Measurements from ENCODE around the gene KIF25. TPM values are rescaled to one million over a fixed set of nuclear protein-coding genes. Genes with fewer than 3 reads are reported as not detected.

The KIF25 gene
- total RNA-seq, 1 experiment from 2014 or later: 0.59 TPM

DNA sequence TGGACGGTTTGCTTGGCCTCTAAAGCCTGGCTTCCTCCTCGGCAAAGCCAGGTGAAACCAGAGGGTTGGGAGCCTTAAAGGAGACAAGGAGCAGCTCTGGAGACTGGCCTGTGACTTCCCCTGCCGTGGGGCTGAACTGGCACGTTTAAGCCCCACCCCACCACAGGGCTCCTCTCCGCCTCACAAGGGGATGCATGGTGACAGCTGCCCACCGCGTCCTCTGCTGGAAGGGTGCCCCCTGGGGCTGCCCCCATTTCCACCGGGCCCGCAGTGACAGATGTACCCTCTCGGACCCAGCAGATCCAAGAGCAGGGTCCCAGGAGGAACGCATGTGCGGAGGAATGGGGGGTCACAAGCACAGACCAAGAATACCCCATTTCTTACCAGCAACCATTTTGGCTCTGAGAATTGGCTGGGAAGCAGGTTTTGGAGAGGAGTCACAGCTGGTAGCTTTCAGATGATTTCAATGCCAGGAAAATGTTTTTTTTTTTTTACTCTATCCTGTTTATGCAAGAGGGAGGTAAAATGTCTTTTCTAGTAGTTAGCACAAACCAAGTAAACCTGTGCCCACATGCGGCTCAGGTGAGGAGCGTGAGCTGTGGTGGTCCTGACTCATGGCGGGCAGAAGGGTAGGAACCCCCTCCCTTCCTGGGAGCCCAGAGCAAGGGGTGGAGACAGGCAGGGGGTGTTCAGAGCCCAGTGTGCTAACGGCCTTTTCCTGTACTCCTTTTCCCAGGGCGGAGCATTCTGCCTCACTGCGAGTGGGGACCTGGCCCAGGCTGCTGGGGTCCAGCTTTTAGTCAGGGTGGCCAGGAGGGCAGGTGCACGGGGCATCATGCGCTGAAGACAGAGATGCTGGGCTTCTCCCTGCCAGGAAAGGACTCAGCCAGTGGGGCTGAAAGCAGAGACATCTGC lies 48.5 kb downstream of the KIF25 start:
- no peak overlapping the region for H3K4me3 Mint-ChIP-seq
- H3K23ac ChIP-seq (ENCODE audit: insufficient read length, low read depth, low read length): no peak overlapping the region
- H2AK5ac ChIP-seq (ENCODE audit: insufficient read length, low read length): no peak overlapping the region
- no peaks in the 10 kb centered on the region for H3K4me1 ChIP-seq (ENCODE audit: insufficient read depth, low read length)
- H3K27me3 ChIP-seq (ENCODE audit: insufficient read depth, low read length): no peaks in the 10 kb centered on the region
- no peak overlapping the region; the same call in 1 of the 2 replicates for H3K14ac ChIP-seq (ENCODE audit: insufficient read depth, low read length)
- whole genome bisulfite sequencing (ENCODE audit: extremely low coverage, insufficient read length, low lambda C conversion rate): no CpG with 5 or more reads among the region's 20 CpGs
- H2BK15ac ChIP-seq (ENCODE audit: low read depth, low read length): no peak overlapping the region
- no peak overlapping the region for H4K8ac ChIP-seq (replicated peaks; ENCODE audit: insufficient read length, low read depth, low read length)
- H3K9me3 ChIP-seq (ENCODE audit: control insufficient read depth, low read depth, low read length): peaks cover 3% of the 10 kb centered on the region
- H2BK5ac ChIP-seq (ENCODE audit: insufficient read length, low read length): no peak overlapping the region
- peaks cover 3% of the 10 kb centered on the region for H3K23me2 ChIP-seq (ENCODE audit: insufficient read length, low read depth, low read length, poor library complexity, severe bottlenecking)
- no peak overlapping the region for H4K91ac ChIP-seq (ENCODE audit: insufficient read length, low read depth, low read length)
- H3K18ac ChIP-seq (ENCODE audit: insufficient read length, low read depth, low read length): no peak overlapping the region
- no peak for DNase-seq
- H3K27ac ChIP-seq (ENCODE audit: insufficient read length, low read depth, low read length): no peak overlapping the region
- peaks cover 0 to 9% (median 4%) of the 10 kb centered on the region in 3 experiments; a peak in 3 of 7 replicates for H3K36me3 Mint-ChIP-seq (ENCODE audit: insufficient read depth in 1 of 3, low read depth in 3 of 3)
- H3K56ac ChIP-seq (ENCODE audit: insufficient read length, low read depth, low read length): no peak overlapping the region
- no peak overlapping the region for H2BK120ac ChIP-seq (ENCODE audit: low read depth, low read length, poor library complexity, severe bottlenecking)
- H4K20me1 ChIP-seq (ENCODE audit: control insufficient read depth, insufficient read depth, insufficient read length): no peaks in the 10 kb centered on the region
- TF ChIP-seq, protein P1, sequence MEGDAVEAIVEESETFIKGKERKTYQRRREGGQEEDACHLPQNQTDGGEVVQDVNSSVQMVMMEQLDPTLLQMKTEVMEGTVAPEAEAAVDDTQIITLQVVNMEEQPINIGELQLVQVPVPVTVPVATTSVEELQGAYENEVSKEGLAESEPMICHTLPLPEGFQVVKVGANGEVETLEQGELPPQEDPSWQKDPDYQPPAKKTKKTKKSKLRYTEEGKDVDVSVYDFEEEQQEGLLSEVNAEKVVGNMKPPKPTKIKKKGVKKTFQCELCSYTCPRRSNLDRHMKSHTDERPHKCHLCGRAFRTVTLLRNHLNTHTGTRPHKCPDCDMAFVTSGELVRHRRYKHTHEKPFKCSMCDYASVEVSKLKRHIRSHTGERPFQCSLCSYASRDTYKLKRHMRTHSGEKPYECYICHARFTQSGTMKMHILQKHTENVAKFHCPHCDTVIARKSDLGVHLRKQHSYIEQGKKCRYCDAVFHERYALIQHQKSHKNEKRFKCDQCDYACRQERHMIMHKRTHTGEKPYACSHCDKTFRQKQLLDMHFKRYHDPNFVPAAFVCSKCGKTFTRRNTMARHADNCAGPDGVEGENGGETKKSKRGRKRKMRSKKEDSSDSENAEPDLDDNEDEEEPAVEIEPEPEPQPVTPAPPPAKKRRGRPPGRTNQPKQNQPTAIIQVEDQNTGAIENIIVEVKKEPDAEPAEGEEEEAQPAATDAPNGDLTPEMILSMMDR (conservative IDR thresholded peaks at IDR 0.05): no peak
- H3K27ac Mint-ChIP-seq: no peak overlapping the region
- H3K9me3 Mint-ChIP-seq: peaks cover 3 to 14% of the 10 kb centered on the region in 2 experiments
- no peak overlapping the region for H3K4me2 ChIP-seq (ENCODE audit: insufficient read depth, insufficient read length, low read length)
- no peak overlapping the region for H3K4ac ChIP-seq (ENCODE audit: low read depth, low read length)
- H3K79me1 ChIP-seq (ENCODE audit: insufficient read depth, low read depth, low read length, poor library complexity, severe bottlenecking): no peaks in the 10 kb centered on the region
- H3T11ph ChIP-seq (ENCODE audit: low read length): no peak overlapping the region
- no peak overlapping the region for H2AFZ ChIP-seq (ENCODE audit: low read length)
- H3K27me3 Mint-ChIP-seq (ENCODE audit: low read depth): no peaks in the 10 kb centered on the region; the same call in 1 of the 2 replicates
- no peak overlapping the region for H2BK12ac ChIP-seq (ENCODE audit: insufficient read length, low read depth, low read length)
- no peaks in the 10 kb centered on the region for H3K79me2 ChIP-seq (ENCODE audit: insufficient read depth, low read length)
- H2BK20ac ChIP-seq (ENCODE audit: low read depth, low read length, poor library complexity, severe bottlenecking): no peak overlapping the region
- H3K4me1 Mint-ChIP-seq: no peaks in the 10 kb centered on the region
- no peak overlapping the region for H3K9ac ChIP-seq (ENCODE audit: extremely low read depth, insufficient read length, low read length)
- H4K5ac ChIP-seq (ENCODE audit: insufficient read length, low read depth, low read length): no peak overlapping the region

Data from H9 (cell line).